MM.1S (cell line): ENCODE results near the gene PCDH9.

ENCODE experiments used
- CTCF ChIP-seq: fragments of 300-600 bp; sonication (generic); IDR thresholded peaks from 2 replicates; pipeline ENCODE4 v1.5.1; 2016; ENCODE audit warnings: antibody characterized with exemption, low read length, mixed read lengths
- EZH2 ChIP-seq: fragments of 300-600 bp; sonication (generic); optimal IDR thresholded peaks from 2 replicates; pipeline ENCODE3; 2017; ENCODE audit warnings: low read depth, mild to moderate bottlenecking, antibody characterized with exemption, low read length, mixed read lengths

GRCh38 chr13:66296328-66296727, 933.8 kb downstream of the PCDH9 start:
- TF ChIP-seq CTCF = no peak
- no peak for TF ChIP-seq EZH2
